Heart right ventricle (tissue), 16 donors: Measurements from ENCODE around the gene DGKA. TPM values are rescaled to one million over a fixed set of nuclear protein-coding genes. Genes with fewer than 3 reads are reported as not detected.
"Not testable (repeated sequence)": the region's sequence is repeated elsewhere in the genome, so short reads cannot be mapped to it uniquely, and the experiment has no call there.

Experiments
- ATAC-seq, 8 donors: fragments of 200-7000 bp; cut with Tn5 transposase; one replicate each; pipeline ENCODE4 v1.9.1; 2020; ENCODE audit warnings: mild to moderate bottlenecking in 8 of 8, moderate library complexity in 8 of 8, moderate number of reproducible peaks in 1 of 8
- DNase-seq, 2 donors: peaks; one replicate each; pipeline ENCODE4 v3.0.0-alpha.2; 2020
- H3K27ac ChIP-seq, 10 donors: fragments of 200-600 bp; sonication (generic) in 2 of 10; one replicate each; pipeline versions ENCODE4 v1.5.0 to v1.8.0; 2020 to 2022; ENCODE audit warnings: mild to moderate bottlenecking in 3 of 10
- H3K27me3 ChIP-seq, 7 donors: fragments of 200-600 bp; one replicate each; pipeline ENCODE4 v1.8.0; 2021 to 2022; ENCODE audit warnings: mild to moderate bottlenecking in 2 of 7
- H3K36me3 ChIP-seq, 9 donors: fragments of 200-600 bp; sonication (generic) in 1 of 9; one replicate each; pipeline versions ENCODE4 v1.5.0 to v1.8.0; 2020 to 2022; ENCODE audit warnings: mild to moderate bottlenecking in 2 of 9
- H3K4me1 ChIP-seq, 9 donors: fragments of 200-600 bp; sonication (generic) in 1 of 9; one replicate each; pipeline versions ENCODE4 v1.5.0 to v1.8.0; 2020 to 2022; ENCODE audit warnings: mild to moderate bottlenecking in 4 of 9
- H3K4me3 ChIP-seq, 10 donors: fragments of 200-600 bp; sonication (generic) in 2 of 10; one replicate each; pipeline versions ENCODE4 v1.5.0 to v1.8.0; 2020 to 2022; ENCODE audit warnings: mild to moderate bottlenecking in 7 of 10, moderate library complexity in 2 of 10
- H3K9me3 ChIP-seq, 11 donors: fragments of 200-600 bp in 10 of 11; sonication (generic) in 2 of 11; one replicate each; pipeline versions ENCODE4 v1.5.0 to v1.8.0; 2013 to 2022; ENCODE audit warnings: mild to moderate bottlenecking in 2 of 11, control low read depth in 1 of 11, moderate library complexity in 1 of 11
- WGBS, 2 donors: extraction: QIAGEN DNeasy Blood & Tissue Kit; methylation state at CpG; one replicate each; pipeline ENCODE4 v1.1.7; 2013; ENCODE audit warnings: inconsistent platforms in 1 of 2; 5-methylcytosine and 5-hydroxymethylcytosine counted together
- intact Hi-C, 10 donors: fragments of 100-400 bp; cut with DNase I; formaldehyde crosslinking; loops; one replicate each; pipeline versions ENCODE4 v1.11.1 to v1.14.2; 2022
- polyA plus RNA-seq, 2 donors: library from polyadenylated mRNA; stranded (reverse); fragments of 200-250 nt; gene quantifications; one replicate each; pipeline ENCODE4 v1.2.3, GENCODE V29; 2013
- total RNA-seq, 10 donors: library from RNA; stranded (reverse); fragmentation: NEBNext Ultra II Directional in 3 of 10; extraction: Animal tissue kit (Norgen Biotek cat#: 25700) in 3 of 10; gene quantifications; one replicate each; pipeline versions ENCODE4 v1.2.1 to v1.2.4, GENCODE V29; 2021 to 2023
- TF ChIP-seq, protein P1 (sequence below), 9 donors: fragments of 200-600 bp; sonication (generic) in 2 of 9; IDR thresholded peaks; one replicate each; pipeline versions ENCODE4 v1.5.0 to v1.8.0; 2021 to 2022; ENCODE audit warnings: antibody characterized with exemption in 9 of 9, mild to moderate bottlenecking in 5 of 9, moderate library complexity in 1 of 9
- donor health status: Arrhythmogenic right ventricular cardiomyopathy.
- donor health status: ischemic (EF 13 %, LVEDD 7.1; RV severe dilation, severe dysfunction).
- donor health status: healthy with polysubstance abuse.
- donor health status: DM: no; HTN: yes; CAD: no.
- donor health status: DM: no; HTN: no; CAD: no.
- donor health status: ischemic (EF 25% LVEDD 6.9; RV normal size, moderate dysfunction).
- donor health status: ischemic (EF 25% LVEDD 5.7; RV mildly dilated, moderate dysfunction).
- donor health status: healthy.
- donor health status: DM: yes; HTN: yes; CAD: no.
- donor health status: Ischemic cardiomyopathy.
- donor health status: ischemic (EF 35%, LVEDD 5.7; RV mildly dilated, moderate dysfunction).
- donor health status: nonischemic (EF 11% LVEDD 7.7; RV severe dilation, severe dysfunction).
- donor health status: DM: yes; HTN: yes; CAD: no.
- donor health status: PGD.
- donor health status: ischemic (EF 29% LVEDD 5.4; RV normal size, mild dysfunction).
- donor health status: nonischemic (EF 23%, LVEDD 6.1; RV moderate dilation, normal function).

DGKA gene
- total and polyA plus RNA-seq, 12 donors, result 4.6 to 17.3 (median 7.3) TPM

DNA sequence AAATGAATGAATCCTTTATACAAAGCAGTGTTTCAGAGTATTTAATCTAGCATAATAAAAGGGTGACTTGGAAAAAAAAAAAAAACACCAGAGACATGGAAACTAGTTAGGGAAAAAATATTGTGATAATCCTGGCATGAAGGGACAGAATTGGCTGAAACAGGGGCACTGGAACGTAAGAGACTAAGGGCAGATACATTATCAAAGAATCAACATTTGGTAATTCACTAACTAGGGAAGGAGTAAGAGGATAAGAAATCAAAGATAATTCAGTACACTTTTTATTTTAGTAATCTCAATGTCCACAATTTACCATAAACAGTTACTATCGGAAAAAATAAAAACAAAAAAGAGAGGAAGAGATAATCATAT, 21.5 kb upstream of the DGKA start:
- ATAC-seq, result no peak
- intact Hi-C loops, result loop anchor here in 1 of 10 donors (5.0 kb wide), 1 partner anchor 77 kb away; no protein-coding TSS in a partner anchor

GRCh38 chr12:55912908-55913307, 18.1 kb upstream of the DGKA start:
- TF ChIP-seq, protein P1, sequence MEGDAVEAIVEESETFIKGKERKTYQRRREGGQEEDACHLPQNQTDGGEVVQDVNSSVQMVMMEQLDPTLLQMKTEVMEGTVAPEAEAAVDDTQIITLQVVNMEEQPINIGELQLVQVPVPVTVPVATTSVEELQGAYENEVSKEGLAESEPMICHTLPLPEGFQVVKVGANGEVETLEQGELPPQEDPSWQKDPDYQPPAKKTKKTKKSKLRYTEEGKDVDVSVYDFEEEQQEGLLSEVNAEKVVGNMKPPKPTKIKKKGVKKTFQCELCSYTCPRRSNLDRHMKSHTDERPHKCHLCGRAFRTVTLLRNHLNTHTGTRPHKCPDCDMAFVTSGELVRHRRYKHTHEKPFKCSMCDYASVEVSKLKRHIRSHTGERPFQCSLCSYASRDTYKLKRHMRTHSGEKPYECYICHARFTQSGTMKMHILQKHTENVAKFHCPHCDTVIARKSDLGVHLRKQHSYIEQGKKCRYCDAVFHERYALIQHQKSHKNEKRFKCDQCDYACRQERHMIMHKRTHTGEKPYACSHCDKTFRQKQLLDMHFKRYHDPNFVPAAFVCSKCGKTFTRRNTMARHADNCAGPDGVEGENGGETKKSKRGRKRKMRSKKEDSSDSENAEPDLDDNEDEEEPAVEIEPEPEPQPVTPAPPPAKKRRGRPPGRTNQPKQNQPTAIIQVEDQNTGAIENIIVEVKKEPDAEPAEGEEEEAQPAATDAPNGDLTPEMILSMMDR (IDR thresholded peaks at IDR 0.05), result no peak
- no peak overlapping the region for H3K4me3 ChIP-seq
- no peaks in the 10 kb centered on the region for H3K9me3 ChIP-seq
- DNase-seq (no peak), ATAC-seq (peak in 1 of 8 donors; percentile 47)
- peaks cover 0 to 35% (median 20%) of the 10 kb centered on the region in 9 donors for H3K4me1 ChIP-seq
- H3K36me3 ChIP-seq, result peaks cover 0 to 51% (median 0%) of the 10 kb centered on the region in 9 donors
- no peak overlapping the region for H3K27ac ChIP-seq
- H3K27me3 ChIP-seq, result no peaks in the 10 kb centered on the region
- WGBS, 2 donors, result 71 to 76% methylated on average over 4 of the region's 4 CpGs
- intact Hi-C loops, result no loop called here

More for the DNA sequence above, 21.5 kb upstream of the DGKA start:
- Histone ChIP-seq H3K27me3 (no peaks in the 10 kb centered on the region), H3K9me3 (no peaks in the 10 kb centered on the region), H3K27ac (peak overlapping the region in 3 of 10 donors; percentile 8 to 68 (median 9)), H3K4me3 (no peak overlapping the region), H3K4me1 (peaks cover 0 to 27% (median 9%) of the 10 kb centered on the region in 9 donors), H3K36me3 (peaks cover 0 to 32% (median 0%) of the 10 kb centered on the region in 9 donors)
- TF ChIP-seq, protein P1 (IDR thresholded peaks at IDR 0.05), result no peak
- DNase-seq, result no peak
- 51 to 58% methylated on average over 2 of the region's 2 CpGs for WGBS, 2 donors

- Histone ChIP-seq H3K27me3 (no peaks in the 10 kb centered on the region), H3K9me3 (no peaks in the 10 kb centered on the region), H3K4me1 (peaks cover 0 to 22% (median 13%) of the 10 kb centered on the region in 9 donors), H3K4me3 (no peak overlapping the region), H3K36me3 (peaks cover 0 to 66% (median 0%) of the 10 kb centered on the region in 9 donors), H3K27ac (peak overlapping the region in 1 of 10 donors; percentile 24)
- 86 to 88% methylated on average over 3 of the region's 3 CpGs for WGBS, 2 donors
- TF ChIP-seq, protein P1 (IDR thresholded peaks at IDR 0.05), result no peak
- no peak for ATAC-seq
- intact Hi-C loops, result no loop called here
- no peak for DNase-seq
Measured at GRCh38 chr12:55915482-55915859, 15.5 kb upstream of the DGKA start.

GRCh38 chr12:55919032-55919431, 11.9 kb upstream of the DGKA start:
- WGBS, 2 donors, result 89 to 90% methylated on average over 3 of the region's 3 CpGs
- Histone ChIP-seq H3K4me1 (peaks cover 0 to 28% (median 9%) of the 10 kb centered on the region in 9 donors), H3K36me3 (peaks cover 0 to 64% (median 0%) of the 10 kb centered on the region in 9 donors)
- intact Hi-C loops, DNase-seq, H3K27ac ChIP-seq, H3K27me3 ChIP-seq, H3K4me3 ChIP-seq, ATAC-seq, H3K9me3 ChIP-seq: not testable (repeated sequence)

- 94% methylated on average over 3 of the region's 3 CpGs for WGBS, 2 donors
Measured at GRCh38 chr12:55922126-55922525, 8.8 kb upstream of the DGKA start.

GRCh38 chr12:55923648-55924047, 7.3 kb upstream of the DGKA start:
- Histone ChIP-seq H3K36me3 (peaks cover 0 to 39% (median 0%) of the 10 kb centered on the region in 9 donors), H3K4me1 (peaks cover 4 to 36% (median 17%) of the 10 kb centered on the region in 9 donors)
- ATAC-seq, H3K27ac ChIP-seq, H3K27me3 ChIP-seq, H3K9me3 ChIP-seq, DNase-seq, H3K4me3 ChIP-seq, intact Hi-C loops: not testable (repeated sequence)
- 94 to 96% methylated on average over 9 of the region's 9 CpGs for WGBS, 2 donors

More at GRCh38 chr12:55922126-55922525, 8.8 kb upstream of the DGKA start:
- no peak overlapping the region for H3K27ac ChIP-seq
- H3K4me3 ChIP-seq, result no peak overlapping the region
- ATAC-seq (no peak), DNase-seq (no peak)
- no peaks in the 10 kb centered on the region for H3K9me3 ChIP-seq
- H3K4me1 ChIP-seq, result peaks cover 4 to 28% (median 10%) of the 10 kb centered on the region in 9 donors
- peaks cover 0 to 44% (median 0%) of the 10 kb centered on the region in 9 donors for H3K36me3 ChIP-seq
- no peaks in the 10 kb centered on the region for H3K27me3 ChIP-seq
- TF ChIP-seq, protein P1 (IDR thresholded peaks at IDR 0.05), result no peak
- intact Hi-C loops, result no loop called here
